Ectodermal cell (in vitro differentiated cells): ENCODE measurements around the gene ATOSB.
A peak's percentile ranks its signal among the peaks of the same experiment; 100 is the strongest.
"Not testable (repeated sequence)": the region's sequence is repeated elsewhere in the genome, so short reads cannot be mapped to it uniquely, and the experiment has no call there.

ENCODE experiments used
- H3K27ac ChIP-seq: 2 replicates; pipeline ENCODE4 v1.7.0; 2013; ENCODE audit warnings: mild to moderate bottlenecking, low read depth, low read length; ENCODE audit not compliant: insufficient read depth, poor library complexity, severe bottlenecking
- H3K27me3 ChIP-seq: 2 replicates; pipeline ENCODE4 v1.7.0; 2013; ENCODE audit warnings: mild to moderate bottlenecking, low read length; ENCODE audit not compliant: insufficient read depth, control insufficient read depth, poor library complexity, severe bottlenecking
- H3K36me3 ChIP-seq: one replicate; pipeline ENCODE4 v1.7.0; 2013; ENCODE audit warnings: low read length; ENCODE audit not compliant: control insufficient read depth, insufficient read depth
- H3K4me1 ChIP-seq: one replicate; pipeline ENCODE4 v1.7.0; 2013; ENCODE audit warnings: low read length; ENCODE audit not compliant: control insufficient read depth, insufficient read depth
- H3K4me3 ChIP-seq: 2 replicates; pipeline ENCODE4 v1.7.0; 2013; ENCODE audit warnings: low read depth, low read length, control low read depth; ENCODE audit not compliant: insufficient read depth
- H3K9me3 ChIP-seq: 2 replicates; pipeline ENCODE4 v1.7.0; 2013; ENCODE audit warnings: mild to moderate bottlenecking, low read length, moderate library complexity; ENCODE audit not compliant: control insufficient read depth
- WGBS, 2 experiments: methylation state at CpG; one replicate each; pipeline ENCODE4 v1.1.7; 2013; ENCODE audit warnings: missing lambda C conversion rate in 2 of 2; 5-methylcytosine and 5-hydroxymethylcytosine counted together

Gene ATOSB

DNA sequence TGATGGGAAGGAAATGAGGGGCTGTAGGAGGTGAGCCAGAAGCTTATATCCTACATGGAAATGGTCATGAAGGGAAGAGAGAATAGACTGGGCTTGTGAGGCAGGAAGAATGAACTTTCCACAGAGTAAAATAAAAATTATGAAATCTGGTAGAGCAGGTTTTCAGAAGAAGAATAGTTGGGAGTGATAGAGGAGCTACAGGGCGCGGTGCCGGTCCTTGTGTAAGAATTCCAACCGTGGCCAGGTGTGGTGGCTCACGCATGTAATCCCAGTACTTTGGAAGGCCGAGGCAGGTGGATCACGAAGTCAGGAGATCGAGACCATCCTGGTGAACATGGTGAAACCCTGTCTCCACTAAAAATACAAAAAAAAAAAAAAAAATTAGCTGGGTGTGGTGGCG lies 37.3 kb upstream of the ATOSB start:
- Histone ChIP-seq H3K27me3 (no peaks in the 10 kb centered on the region), H3K36me3 (no peaks in the 10 kb centered on the region), H3K27ac (no peak overlapping the region), H3K4me1 (no peaks in the 10 kb centered on the region), H3K9me3 (peaks cover under 1% of the 10 kb centered on the region), H3K4me3 (no peak overlapping the region)
- WGBS, 2 experiments: 96% methylated on average over 8 to 9 of the region's 9 CpGs

DNA sequence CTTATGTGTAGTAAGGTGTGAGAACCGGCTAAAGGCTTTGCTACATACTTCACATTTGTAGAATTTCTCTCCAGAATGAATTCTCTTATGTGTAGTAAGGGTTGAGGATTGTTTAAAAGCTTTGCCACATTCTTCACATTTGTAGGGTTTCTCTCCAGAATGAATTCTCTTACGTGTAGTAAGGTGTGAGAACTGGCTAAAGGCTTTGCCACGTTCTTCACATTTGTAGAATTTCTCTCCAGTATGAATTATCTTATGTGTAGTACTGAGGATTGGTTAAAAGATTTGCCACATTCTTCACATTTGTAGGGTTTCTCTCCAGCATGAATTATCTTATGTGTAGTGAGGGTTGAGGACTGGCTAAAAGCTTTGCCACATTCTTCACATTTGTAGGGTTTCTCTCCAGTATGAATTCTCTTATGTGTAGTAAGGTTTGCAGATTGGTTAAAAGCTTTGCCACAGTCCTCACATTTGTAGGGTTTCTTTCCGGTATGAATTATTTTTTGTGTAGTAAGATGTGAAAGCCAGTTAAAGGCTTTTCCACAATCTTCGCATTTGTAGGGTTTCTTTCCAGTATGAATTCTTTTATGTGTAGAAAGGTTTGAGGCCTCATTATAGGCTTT lies 32.4 kb upstream of the ATOSB start:
- not testable (repeated sequence) for H3K4me1 ChIP-seq, H3K27ac ChIP-seq, H3K4me3 ChIP-seq, H3K9me3 ChIP-seq, H3K36me3 ChIP-seq, H3K27me3 ChIP-seq
- WGBS, 2 experiments: 88 to 91% methylated on average over 4 of the region's 5 CpGs

DNA sequence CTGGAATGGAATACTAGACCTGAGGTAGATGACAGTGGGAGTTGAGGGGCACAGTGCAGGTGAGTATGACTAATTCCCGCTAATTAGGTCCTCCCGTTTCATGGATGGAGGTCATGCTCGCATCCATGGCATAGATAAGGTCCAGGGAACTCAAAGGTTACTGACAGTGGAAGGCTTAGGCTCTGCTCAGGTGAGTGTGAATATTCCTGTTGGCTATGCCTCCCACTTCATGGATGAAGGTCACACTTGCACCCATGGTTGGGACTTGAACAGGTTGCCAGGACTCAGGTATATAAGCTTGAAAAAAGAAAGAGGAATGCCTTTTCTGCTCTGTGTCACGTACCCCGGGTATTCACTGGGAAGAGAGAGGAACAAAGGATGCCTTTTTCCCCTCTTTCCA lies 26.4 kb upstream of the ATOSB start:
- Histone ChIP-seq H3K27ac (no peak overlapping the region), H3K9me3 (no peaks in the 10 kb centered on the region), H3K27me3 (no peaks in the 10 kb centered on the region), H3K4me3 (no peak overlapping the region), H3K36me3 (no peaks in the 10 kb centered on the region), H3K4me1 (no peaks in the 10 kb centered on the region)
- WGBS, 2 experiments: 88 to 92% methylated on average over 5 of the region's 5 CpGs

GRCh38 chr9:35140093-35140492 lies 24.4 kb upstream of the ATOSB start:
- WGBS, 2 experiments: 87 to 96% methylated on average over 2 of the region's 2 CpGs
- Histone ChIP-seq H3K4me1 (no peaks in the 10 kb centered on the region), H3K27me3 (no peaks in the 10 kb centered on the region), H3K9me3 (no peaks in the 10 kb centered on the region), H3K4me3 (no peak overlapping the region), H3K36me3 (no peaks in the 10 kb centered on the region), H3K27ac (no peak overlapping the region)

DNA sequence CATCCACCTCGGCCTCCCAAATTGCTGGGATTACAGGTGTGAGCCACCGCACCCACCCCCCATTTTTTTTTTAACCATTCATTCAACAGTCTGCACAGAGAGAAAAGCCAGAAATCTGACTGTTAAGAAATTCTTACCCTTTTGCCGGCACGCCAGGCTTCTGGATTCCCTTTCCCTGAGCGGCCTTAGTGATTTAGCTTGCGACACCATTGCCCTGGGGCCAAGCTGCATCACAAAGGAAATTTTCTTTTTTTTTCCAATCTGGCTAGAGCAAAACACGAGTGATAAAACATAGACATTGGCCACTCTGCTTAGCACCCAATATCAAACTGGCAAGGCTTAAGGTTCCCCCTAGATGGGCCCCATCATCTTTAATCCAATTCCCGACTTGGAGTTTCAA lies 21.2 kb upstream of the ATOSB start:
- Histone ChIP-seq H3K4me1 (no peaks in the 10 kb centered on the region), H3K36me3 (no peaks in the 10 kb centered on the region)
- WGBS, 2 experiments: 90 to 94% methylated on average over 8 of the region's 8 CpGs

GRCh38 chr9:35135988-35136387 lies 20.3 kb upstream of the ATOSB start:
- WGBS, 2 experiments: 95 to 97% methylated on average over 6 to 7 of the region's 7 CpGs
- no peaks in the 10 kb centered on the region for H3K27me3 ChIP-seq
- no peak overlapping the region for H3K4me3 ChIP-seq
- H3K27ac ChIP-seq: no peak overlapping the region
- no peaks in the 10 kb centered on the region for H3K4me1 ChIP-seq
- H3K9me3 ChIP-seq: peaks cover 4% of the 10 kb centered on the region
- no peaks in the 10 kb centered on the region for H3K36me3 ChIP-seq

More for the DNA sequence above, 21.2 kb upstream of the ATOSB start:
- Histone ChIP-seq H3K9me3 (peaks cover 3% of the 10 kb centered on the region), H3K27ac (no peak overlapping the region), H3K27me3 (no peaks in the 10 kb centered on the region), H3K4me3 (no peak overlapping the region)

- Histone ChIP-seq H3K27ac (no peak overlapping the region), H3K4me1 (no peaks in the 10 kb centered on the region), H3K9me3 (peaks cover 4% of the 10 kb centered on the region), H3K36me3 (no peaks in the 10 kb centered on the region), H3K4me3 (no peak overlapping the region), H3K27me3 (no peaks in the 10 kb centered on the region)
- 88 to 96% methylated on average over 5 to 6 of the region's 6 CpGs for WGBS, 2 experiments
These were observed 19.3 kb upstream of the ATOSB start for GRCh38 chr9:35134920-35135319.

DNA sequence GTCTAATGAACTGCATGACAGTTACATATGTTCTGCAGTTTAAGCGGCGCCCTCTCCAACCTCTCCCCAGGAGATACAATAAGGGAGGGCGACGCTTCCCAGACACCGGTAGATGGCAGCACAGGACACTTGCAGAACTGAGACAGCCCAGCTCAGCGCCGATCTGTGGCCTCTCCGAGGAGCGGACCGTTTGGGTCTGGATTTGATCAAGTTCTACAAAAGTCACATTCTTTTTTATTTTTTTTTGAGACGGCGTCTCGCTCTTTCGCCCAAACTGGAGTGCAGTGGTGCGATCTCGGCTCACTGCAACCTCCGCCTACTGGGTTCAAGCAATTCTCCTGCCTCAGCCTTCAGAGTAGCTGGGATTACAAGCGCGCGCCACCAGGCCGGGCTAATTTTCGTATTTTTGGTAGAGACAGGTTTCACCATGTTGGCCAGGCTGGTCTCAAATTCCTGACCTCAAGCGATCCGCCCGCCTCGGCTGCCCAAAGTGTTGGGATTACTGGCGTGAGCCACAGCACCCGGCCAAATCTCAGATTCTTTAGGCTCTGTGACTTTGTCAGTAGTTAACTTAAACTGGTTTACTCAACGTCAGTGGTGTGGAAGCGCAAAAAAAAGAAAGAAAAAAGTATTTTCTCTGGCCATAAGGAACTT lies 1.4 kb upstream of the ATOSB start:
- Histone ChIP-seq H3K27me3 (peaks cover 4% of the 10 kb centered on the region), H3K27ac (peak overlapping the region; percentile 91), H3K9me3 (no peaks in the 10 kb centered on the region), H3K36me3 (no peaks in the 10 kb centered on the region), H3K4me1 (peaks cover 10% of the 10 kb centered on the region), H3K4me3 (peak overlapping the region; percentile 45)
- WGBS, 2 experiments: 16 to 19% methylated on average over 30 of the region's 30 CpGs

DNA sequence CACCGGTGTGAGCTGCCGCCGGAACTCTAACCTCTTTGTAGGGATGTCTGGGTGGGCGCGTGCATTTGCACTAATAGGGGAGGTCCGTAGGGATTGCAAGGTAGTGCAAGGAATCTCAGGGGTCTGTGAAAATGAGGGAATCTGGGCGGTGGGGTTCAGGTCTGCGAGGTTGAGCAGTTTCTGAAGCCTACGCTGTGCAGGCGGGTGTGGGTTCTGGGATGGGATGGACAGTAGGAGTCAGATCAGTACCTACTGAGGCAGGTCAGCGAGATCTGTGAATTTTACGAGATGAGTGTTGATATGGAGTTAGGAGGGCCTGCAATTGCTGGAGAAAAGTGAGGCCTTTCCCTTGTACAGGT lies 856 bp upstream of the ATOSB start:
- no peaks in the 10 kb centered on the region for H3K9me3 ChIP-seq
- H3K4me3 ChIP-seq: peak overlapping the region; percentile 45
- H3K27me3 ChIP-seq: peaks cover 4% of the 10 kb centered on the region
- peak overlapping the region; percentile 91 for H3K27ac ChIP-seq
- WGBS, 2 experiments: 1 to 2% methylated on average over 12 of the region's 12 CpGs
- peaks cover 13% of the 10 kb centered on the region for H3K4me1 ChIP-seq
- no peaks in the 10 kb centered on the region for H3K36me3 ChIP-seq

- 19 to 23% methylated on average over 12 of the region's 12 CpGs for WGBS, 2 experiments
- Histone ChIP-seq H3K27me3 (peaks cover 4% of the 10 kb centered on the region), H3K4me3 (peak overlapping the region; percentile 56), H3K9me3 (no peaks in the 10 kb centered on the region), H3K36me3 (no peaks in the 10 kb centered on the region), H3K4me1 (peaks cover 22% of the 10 kb centered on the region), H3K27ac (peak overlapping the region; percentile 97)
These were observed 628 bp downstream of the ATOSB start for GRCh38 chr9:35114840-35115628.
